ENCODE data around the gene VWA1.
"Not testable (repeated sequence)": the region's sequence is repeated elsewhere in the genome, so short reads cannot be mapped to it uniquely, and the experiment has no call there.

Gene VWA1

GRCh38 chr1:1421907-1422464, 13.5 kb upstream of the VWA1 start:
- DNase-seq: no peak

GRCh38 chr1:1422465-1423244, 12.8 kb upstream of the VWA1 start:
- DNase-seq: no peak

- no peak for DNase-seq
Observed at GRCh38 chr1:1423245-1423597, 12.3 kb upstream of the VWA1 start.

GRCh38 chr1:1424707-1425106, 10.8 kb upstream of the VWA1 start:
- no peak for DNase-seq

GRCh38 chr1:1425426-1425752, 10.1 kb upstream of the VWA1 start:
- DNase-seq: no peak

GRCh38 chr1:1425753-1426495, 9.6 kb upstream of the VWA1 start:
- DNase-seq: peak; percentile 50

- DNase-seq: no peak
Observed at GRCh38 chr1:1426496-1427105, 8.9 kb upstream of the VWA1 start.

GRCh38 chr1:1427106-1427819, 8.2 kb upstream of the VWA1 start:
- no peak for DNase-seq

GRCh38 chr1:1427820-1428148, 7.7 kb upstream of the VWA1 start:
- DNase-seq: no peak

- DNase-seq: no peak
Observed at GRCh38 chr1:1428174-1428573, 7.3 kb upstream of the VWA1 start.

- DNase-seq: not testable (repeated sequence)
Observed at GRCh38 chr1:1428967-1429366, 6.5 kb upstream of the VWA1 start.

GRCh38 chr1:1429671-1430073, 5.8 kb upstream of the VWA1 start:
- no peak for DNase-seq

- peak; percentile 80 for DNase-seq
Observed at GRCh38 chr1:1430114-1430982, 5.1 kb upstream of the VWA1 start.

- DNase-seq: no peak
Observed at GRCh38 chr1:1430992-1431844, 4.3 kb upstream of the VWA1 start.

- DNase-seq: peak; percentile 71
Observed at GRCh38 chr1:1431845-1432273, 3.6 kb upstream of the VWA1 start.

- DNase-seq: no peak
Observed at GRCh38 chr1:1432274-1432950, 3.1 kb upstream of the VWA1 start.

- peak; percentile 78 for DNase-seq
Observed at GRCh38 chr1:1432951-1433803, 2.3 kb upstream of the VWA1 start.

GRCh38 chr1:1433804-1434130, 1.7 kb upstream of the VWA1 start:
- peak; percentile 59 for DNase-seq

GRCh38 chr1:1434131-1434823, 1.2 kb upstream of the VWA1 start:
- peak; percentile 63 for DNase-seq

Data from right kidney (tissue), 1 donor.